Stimulated activated CD8-positive, alpha-beta memory T cell treated with anti-CD3 and anti-CD28 coated beads, Interleukin-4, amount 100 ng/mL, for 4 hours (primary cell): ENCODE results near the gene PLA1A.
"Not testable (repeated sequence)": the region's sequence is repeated elsewhere in the genome, so short reads cannot be mapped to it uniquely, and the experiment has no call there.

Experiments used
- DNase-seq, 2 donors: peaks; one replicate each; pipeline ENCODE4 v3.0.0-alpha.2; 2020; ENCODE audit warnings: low read depth in 2 of 2, low spot score in 1 of 2

Gene PLA1A

GRCh38 chr3:119579366-119580066 is 18.2 kb upstream of the PLA1A start, which contains the start of gene ADPRH:
Gene ADPRH, plus strand, starts transcription at chr3:119579492. Its CDS starts 2,678 bp downstream, at chr3:119582170.
- no peak for DNase-seq

- DNase-seq: no peak
Observed at GRCh38 chr3:119580067-119580760, 17.5 kb upstream of the PLA1A start.

GRCh38 chr3:119582178-119582577 is 15.5 kb upstream of the PLA1A start:
- no peak for DNase-seq

GRCh38 chr3:119585208-119585607 is 12.5 kb upstream of the PLA1A start:
- DNase-seq: no peak

- DNase-seq: no peak
Observed at GRCh38 chr3:119585856-119586570, 11.7 kb upstream of the PLA1A start.

GRCh38 chr3:119586733-119587172 is 10.9 kb upstream of the PLA1A start:
- no peak for DNase-seq

- no peak for DNase-seq
Observed at GRCh38 chr3:119588112-119588511, 9.6 kb upstream of the PLA1A start.

GRCh38 chr3:119589102-119589773 is 8.4 kb upstream of the PLA1A start:
- DNase-seq: no peak

GRCh38 chr3:119590706-119591105 is 7.0 kb upstream of the PLA1A start:
- no peak for DNase-seq

- no peak for DNase-seq
Observed at GRCh38 chr3:119592861-119593260, 4.8 kb upstream of the PLA1A start.

- DNase-seq: no peak
Observed at GRCh38 chr3:119594066-119594465, 3.6 kb upstream of the PLA1A start.

- DNase-seq: not testable (repeated sequence)
Observed at GRCh38 chr3:119594929-119595328, 2.8 kb upstream of the PLA1A start.

GRCh38 chr3:119595639-119596334 is 1.9 kb upstream of the PLA1A start:
- DNase-seq: no peak

- DNase-seq: no peak
Observed at GRCh38 chr3:119596398-119596797, 1.3 kb upstream of the PLA1A start.

GRCh38 chr3:119598410-119599098 is 869 bp downstream of the PLA1A start:
- no peak for DNase-seq

GRCh38 chr3:119599558-119600174 is 2.0 kb downstream of the PLA1A start:
- no peak for DNase-seq

GRCh38 chr3:119600732-119601131 is 3.0 kb downstream of the PLA1A start:
- DNase-seq: no peak

GRCh38 chr3:119601154-119601553 is 3.5 kb downstream of the PLA1A start:
- DNase-seq: no peak

- no peak for DNase-seq
Observed at GRCh38 chr3:119602676-119603075, 5.0 kb downstream of the PLA1A start.

- DNase-seq: no peak
Observed at GRCh38 chr3:119604878-119605277, 7.2 kb downstream of the PLA1A start.
